Measurements from ENCODE around the gene GRIP1.

Gene GRIP1

GRCh38 chr12:66708704-66709456, 30.0 kb upstream of the GRIP1 start:
- Histone ChIP-seq H3K4me3 (ENCODE audit: low read depth, low read length) (no peak overlapping the region), H3K4me1 (no peaks in the 10 kb centered on the region), H3K36me3 (no peaks in the 10 kb centered on the region), H3K27me3 (no peaks in the 10 kb centered on the region), H3K9me3 (no peaks in the 10 kb centered on the region)
- DNase-seq, result no peak
- peak; percentile 29; the same call in 1 of the 2 replicates for TF ChIP-seq CTCF (IDR thresholded peaks at IDR 0.05; ENCODE audit: low read depth, low read length)

GRCh38 chr12:66707002-66707697, 28.3 kb upstream of the GRIP1 start:
- Histone ChIP-seq H3K9me3 (no peaks in the 10 kb centered on the region), H3K27me3 (no peaks in the 10 kb centered on the region), H3K36me3 (no peaks in the 10 kb centered on the region), H3K4me1 (no peaks in the 10 kb centered on the region), H3K4me3 (ENCODE audit: low read depth, low read length) (no peak overlapping the region)
- no peak for TF ChIP-seq CTCF (IDR thresholded peaks at IDR 0.05; ENCODE audit: low read depth, low read length)
- no peak for DNase-seq

- Histone ChIP-seq H3K9me3 (no peaks in the 10 kb centered on the region), H3K27me3 (no peaks in the 10 kb centered on the region), H3K36me3 (no peaks in the 10 kb centered on the region), H3K4me1 (no peaks in the 10 kb centered on the region), H3K4me3 (ENCODE audit: low read depth, low read length) (no peak overlapping the region)
- no peak for DNase-seq
- no peak for TF ChIP-seq CTCF (IDR thresholded peaks at IDR 0.05; ENCODE audit: low read depth, low read length)
Observed at GRCh38 chr12:66699738-66700482, 21.0 kb upstream of the GRIP1 start.

GRCh38 chr12:66698558-66698957, 19.7 kb upstream of the GRIP1 start:
- no peak overlapping the region for H3K4me3 ChIP-seq (ENCODE audit: low read depth, low read length)
- no peaks in the 10 kb centered on the region for H3K4me1 ChIP-seq
- no peaks in the 10 kb centered on the region for H3K36me3 ChIP-seq
- no peaks in the 10 kb centered on the region for H3K9me3 ChIP-seq
- DNase-seq, result no peak
- no peak for TF ChIP-seq CTCF (IDR thresholded peaks at IDR 0.05; ENCODE audit: low read depth, low read length)
- H3K27me3 ChIP-seq, result no peaks in the 10 kb centered on the region

GRCh38 chr12:66697404-66697803, 18.5 kb upstream of the GRIP1 start:
- Histone ChIP-seq H3K4me3 (ENCODE audit: low read depth, low read length) (no peak overlapping the region), H3K27me3 (no peaks in the 10 kb centered on the region), H3K9me3 (no peaks in the 10 kb centered on the region), H3K36me3 (no peaks in the 10 kb centered on the region), H3K4me1 (no peaks in the 10 kb centered on the region)
- no peak for DNase-seq
- no peak for TF ChIP-seq CTCF (IDR thresholded peaks at IDR 0.05; ENCODE audit: low read depth, low read length)

Data from BE2C (cell line).